Measurements from ENCODE around the gene UTP25.

DNA sequence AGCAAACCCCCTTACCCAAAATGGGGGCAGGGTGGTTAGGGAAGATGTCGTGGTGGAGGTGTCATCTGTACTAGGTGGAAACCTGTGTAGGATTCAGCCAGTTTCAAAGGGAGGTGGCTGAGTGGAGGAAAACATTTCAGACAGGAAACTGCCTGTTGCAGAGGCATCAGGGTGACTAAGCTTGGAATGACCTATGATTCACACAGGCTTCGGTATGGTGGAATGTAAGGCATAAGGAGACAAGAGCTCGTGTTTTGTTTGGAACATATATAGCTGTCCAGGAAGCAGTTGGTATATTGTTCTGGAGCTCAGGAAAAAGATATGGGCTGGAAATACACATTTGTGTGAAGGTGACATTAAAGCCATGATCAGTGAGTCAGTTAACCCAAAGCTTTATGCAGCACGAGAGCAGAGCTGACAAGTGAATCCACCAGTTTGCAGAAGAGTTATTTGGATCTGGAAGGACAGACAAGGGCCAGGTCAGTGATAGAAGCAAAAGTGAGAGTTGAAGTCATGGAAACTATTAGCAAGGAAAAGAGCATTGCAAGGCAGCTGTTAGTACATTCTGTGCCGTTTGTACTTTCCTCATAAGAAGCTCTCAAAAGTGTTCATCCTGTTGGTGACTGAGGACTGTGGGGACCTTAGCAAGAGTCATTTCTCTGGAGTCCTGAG is 12.2 kb downstream of the UTP25 start:
- TF ChIP-seq CTCF (IDR thresholded peaks at IDR 0.05; ENCODE audit: insufficient read depth, low read depth, low read length) (no peak), EZH2 (IDR thresholded peaks at IDR 0.05; ENCODE audit: insufficient read depth, low read length) (no peak)

Measured in astrocyte (in vitro differentiated cells and primary cell).